Urothelium cell line (cell line): ENCODE data around the gene FDX2.

Experiments
- DNase-seq: peaks from one replicate; pipeline ENCODE4 v3.0.0; 2011; ENCODE audit warnings: low spot score, mixed read lengths
- FAIRE-seq: peaks from 2 replicates; lab custom pipeline; 2011; peaks lifted over from hg19 to GRCh38; lab: Jason Lieb, UNC

Gene FDX2

DNA sequence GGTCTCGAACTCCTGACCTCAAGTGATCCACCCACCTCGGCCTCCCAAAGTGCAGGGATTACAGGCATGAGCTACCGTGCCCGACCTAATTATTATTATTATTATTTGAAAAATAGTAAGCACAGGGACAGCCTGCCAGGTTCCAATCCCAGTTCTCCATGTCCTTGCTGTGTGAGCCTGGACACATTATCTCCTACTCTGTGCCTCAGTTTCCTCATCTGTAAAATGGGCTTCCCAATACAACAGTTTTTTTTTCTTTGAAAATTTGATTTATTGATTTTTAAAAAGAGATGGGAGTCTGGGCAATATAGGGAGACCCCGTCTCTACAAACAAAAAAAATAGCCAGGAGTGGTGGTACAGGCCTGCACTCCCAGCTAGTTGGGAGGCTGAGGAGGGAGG is 9.5 kb downstream of the FDX2 start:
- FAIRE-seq (no peak), DNase-seq (no peak)

DNA sequence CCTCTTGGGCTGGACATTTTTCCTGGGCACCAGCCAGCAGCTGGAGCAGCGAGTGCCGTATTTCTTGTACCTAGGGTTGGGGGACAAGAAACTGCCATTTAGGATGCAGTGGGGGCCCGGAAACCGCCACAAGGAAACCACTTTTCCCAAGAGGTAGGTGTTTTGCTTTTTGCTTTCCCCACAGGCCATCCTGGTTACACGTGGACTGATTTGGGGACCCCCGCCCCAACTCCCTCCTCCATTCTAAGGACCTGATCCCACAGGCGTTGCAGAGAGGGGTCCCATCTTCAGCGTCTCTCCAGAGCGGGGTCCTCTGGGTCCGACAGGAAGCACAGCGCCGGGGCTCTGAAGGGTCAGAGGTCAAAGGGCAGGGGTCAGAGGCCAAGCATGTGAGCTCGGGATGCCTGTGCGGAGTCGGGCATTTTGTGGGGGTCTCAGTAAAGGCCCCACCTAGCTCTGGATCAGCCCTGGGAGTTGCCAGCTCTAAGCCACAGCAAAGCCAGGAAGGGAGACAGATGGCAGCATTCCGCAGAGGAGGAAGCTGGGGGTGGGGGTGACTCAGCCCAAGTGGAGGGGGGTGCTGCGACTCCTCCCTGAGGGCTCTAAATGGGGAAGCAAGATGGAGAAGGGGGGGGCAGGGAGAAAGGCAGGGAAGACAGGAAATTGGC is 10.5 kb downstream of the FDX2 start:
- FAIRE-seq (no peak), DNase-seq (no peak)

DNA sequence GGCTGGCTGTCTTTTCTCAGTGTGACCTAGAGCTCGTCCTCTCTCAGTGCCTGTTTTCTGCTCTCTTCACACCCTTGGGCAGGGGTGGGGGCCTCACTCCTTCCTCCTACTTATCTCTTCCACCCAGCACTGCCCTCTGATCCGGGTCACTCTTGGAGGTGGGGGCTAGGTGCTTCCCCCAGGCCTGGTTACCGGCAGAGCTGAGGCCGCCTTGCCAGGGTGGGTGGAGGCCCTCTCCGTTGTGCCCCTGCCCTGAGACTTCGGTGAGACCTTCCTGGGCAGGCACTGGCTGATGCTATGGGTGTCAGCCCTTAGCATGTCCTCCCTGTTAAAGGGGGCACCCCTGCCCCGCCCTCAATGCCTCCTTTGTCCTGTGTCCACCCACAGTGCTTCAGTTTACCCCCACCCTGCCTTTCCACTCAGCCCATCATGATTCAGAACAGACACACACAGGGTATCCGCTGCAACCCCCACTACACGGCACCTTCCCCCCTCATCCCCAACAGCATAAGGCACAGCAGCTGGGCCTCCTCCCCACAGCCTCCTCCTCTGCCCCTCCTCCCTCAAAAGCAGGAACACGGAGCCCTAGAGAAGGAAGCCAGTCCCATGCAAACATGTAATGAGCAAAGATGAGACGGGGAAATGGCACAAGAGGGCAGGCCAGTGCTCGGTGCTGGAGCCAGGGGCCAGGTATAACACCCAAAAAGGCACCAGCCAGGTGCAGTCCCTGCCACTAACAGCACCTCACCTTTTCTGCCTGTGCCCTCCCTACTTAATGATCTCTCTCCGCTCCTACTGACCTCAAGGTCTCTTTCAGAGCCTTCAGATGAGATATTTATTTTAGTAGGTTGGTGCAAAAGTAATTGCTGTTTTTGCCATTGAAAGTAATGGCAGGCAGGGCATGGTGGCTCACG is 16.0 kb downstream of the FDX2 start:
- no peak for FAIRE-seq
- DNase-seq: no peak

GRCh38 chr19:10295847-10296591 is 19.8 kb downstream of the FDX2 start:
- DNase-seq (no peak), FAIRE-seq (no peak)

- DNase-seq: no peak
- FAIRE-seq: no peak
Measured at GRCh38 chr19:10295305-10295846, 20.4 kb downstream of the FDX2 start.

DNA sequence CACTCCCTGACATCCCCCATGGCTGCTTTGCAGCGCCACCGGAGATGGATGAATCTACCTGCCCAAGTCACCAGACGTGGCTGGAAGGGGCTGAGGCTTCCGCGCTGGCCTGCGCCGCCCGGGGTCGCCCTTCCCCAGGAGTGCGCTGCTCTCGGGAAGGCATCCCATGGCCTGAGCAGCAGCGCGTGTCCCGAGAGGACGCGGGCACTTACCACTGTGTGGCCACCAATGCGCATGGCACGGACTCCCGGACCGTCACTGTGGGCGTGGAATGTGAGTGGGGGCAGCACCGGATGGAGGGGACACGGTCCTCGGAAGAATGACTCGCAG is 21.5 kb downstream of the FDX2 start:
- FAIRE-seq (no peak), DNase-seq (no peak)

GRCh38 chr19:10293637-10294367 is 22.0 kb downstream of the FDX2 start:
- DNase-seq (no peak), FAIRE-seq (no peak)

DNA sequence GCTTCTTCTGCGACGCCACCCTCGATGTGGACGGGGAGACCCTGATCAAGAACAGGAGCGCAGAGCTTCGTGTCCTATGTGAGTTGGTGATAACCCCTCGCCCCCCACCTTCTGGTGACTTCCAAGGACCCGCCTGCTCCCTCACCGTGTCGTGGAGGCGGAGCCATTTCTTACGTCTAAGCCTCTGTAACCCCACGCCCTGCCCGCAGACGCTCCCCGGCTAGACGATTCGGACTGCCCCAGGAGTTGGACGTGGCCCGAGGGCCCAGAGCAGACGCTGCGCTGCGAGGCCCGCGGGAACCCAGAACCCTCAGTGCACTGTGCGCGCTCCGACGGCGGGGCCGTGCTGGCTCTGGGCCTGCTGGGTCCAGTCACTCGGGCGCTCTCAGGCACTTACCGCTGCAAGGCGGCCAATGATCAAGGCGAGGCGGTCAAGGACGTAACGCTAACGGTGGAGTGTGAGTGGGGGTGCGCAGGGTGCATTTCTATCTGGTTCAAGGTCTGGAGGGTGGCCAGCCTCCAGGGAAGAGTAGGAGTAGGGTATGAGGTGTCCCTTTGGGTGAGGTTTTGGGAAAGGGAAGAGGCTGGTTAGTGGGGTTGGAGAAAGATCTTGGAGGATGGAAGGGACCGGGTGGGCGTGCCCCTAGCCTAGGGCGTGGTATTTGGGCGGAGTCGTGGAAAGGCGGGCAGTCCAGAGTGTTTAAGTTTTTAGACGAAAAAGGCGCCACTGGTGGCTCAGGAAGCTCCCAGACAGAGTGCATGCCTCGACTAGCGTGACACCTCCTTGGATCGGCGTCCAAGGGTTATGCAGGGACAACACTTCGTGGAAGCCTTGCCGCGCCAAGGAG is 22.8 kb downstream of the FDX2 start:
- no peak for DNase-seq
- FAIRE-seq: no peak

- DNase-seq: no peak
- FAIRE-seq: no peak
Measured at GRCh38 chr19:10292206-10292788, 23.5 kb downstream of the FDX2 start.

GRCh38 chr19:10291554-10292205 is 24.1 kb downstream of the FDX2 start:
- DNase-seq (no peak), FAIRE-seq (no peak)

DNA sequence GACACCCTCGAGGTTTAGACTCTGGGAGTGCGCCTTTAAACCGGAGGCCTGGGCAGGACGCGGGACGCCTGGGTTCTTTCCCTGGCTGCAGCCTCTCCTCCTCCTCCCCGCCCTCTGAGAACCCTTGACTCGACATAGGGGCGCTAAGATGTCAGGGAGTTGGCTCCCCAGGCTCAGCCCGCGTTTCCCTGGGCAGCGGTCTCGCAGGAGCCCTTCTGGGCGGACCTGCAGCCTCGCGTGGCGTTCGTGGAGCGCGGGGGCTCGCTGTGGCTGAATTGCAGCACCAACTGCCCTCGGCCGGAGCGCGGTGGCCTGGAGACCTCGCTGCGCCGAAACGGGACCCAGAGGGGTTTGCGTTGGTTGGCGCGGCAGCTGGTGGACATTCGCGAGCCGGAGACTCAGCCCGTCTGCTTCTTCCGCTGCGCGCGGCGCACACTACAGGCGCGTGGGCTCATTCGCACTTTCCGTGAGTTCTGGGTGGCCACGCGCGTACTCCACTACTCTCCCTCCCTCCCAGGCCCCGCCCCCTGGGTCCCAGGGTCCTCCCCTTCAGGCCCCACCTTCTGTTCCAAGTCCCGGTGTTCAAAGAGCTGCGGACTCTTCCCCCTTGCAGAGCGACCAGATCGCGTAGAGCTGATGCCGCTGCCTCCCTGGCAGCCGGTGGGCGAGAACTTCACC is 24.8 kb downstream of the FDX2 start:
- FAIRE-seq (no peak), DNase-seq (no peak)

DNA sequence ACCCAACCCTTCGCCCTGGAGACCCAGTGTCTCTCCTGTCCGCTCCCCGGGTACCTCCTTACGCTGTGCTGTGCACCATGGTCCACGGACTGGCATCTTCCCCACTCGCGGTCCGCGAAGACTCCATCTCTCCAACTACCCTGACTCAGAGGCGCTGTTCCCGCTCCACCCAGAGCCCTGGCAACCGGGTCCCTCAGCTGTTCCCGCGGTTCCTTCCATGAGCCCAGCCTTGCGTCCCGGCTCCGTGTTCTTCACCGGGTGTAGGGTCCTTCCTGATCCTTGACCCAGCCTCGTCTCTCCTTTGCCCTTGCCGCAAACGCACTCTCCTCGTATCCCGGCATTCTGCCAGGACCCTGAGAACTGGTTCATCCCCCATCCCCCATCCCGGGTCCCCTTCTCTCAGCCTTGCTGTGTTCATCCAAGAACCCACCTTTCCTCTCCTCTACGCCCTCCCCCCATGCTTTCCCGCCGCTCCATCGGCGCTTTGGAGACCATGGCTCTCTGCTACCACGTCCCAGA is 25.4 kb downstream of the FDX2 start:
- no peak for DNase-seq
- no peak for FAIRE-seq

DNA sequence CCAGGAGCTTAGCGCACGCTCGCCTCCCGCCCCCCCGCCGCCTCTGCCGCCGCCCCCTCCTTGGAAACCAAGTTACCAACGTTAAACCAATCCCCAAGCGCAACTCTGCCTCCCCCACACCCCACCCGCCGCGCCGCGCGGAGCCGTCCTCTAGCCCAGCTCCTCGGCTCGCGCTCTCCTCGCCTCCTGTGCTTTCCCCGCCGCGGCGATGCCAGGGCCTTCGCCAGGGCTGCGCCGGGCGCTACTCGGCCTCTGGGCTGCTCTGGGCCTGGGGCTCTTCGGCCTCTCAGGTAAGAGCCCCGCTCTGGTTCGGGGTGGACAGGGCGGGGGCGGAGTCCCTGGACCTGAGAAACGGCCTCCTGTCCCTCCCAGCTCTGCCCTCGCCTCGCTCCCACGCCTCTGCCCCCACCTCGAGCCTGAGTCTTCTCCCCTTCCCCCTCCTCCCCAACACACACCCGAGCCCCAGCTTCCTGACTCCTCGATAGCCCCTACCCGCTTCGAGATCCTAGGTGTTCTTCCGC is 25.9 kb downstream of the FDX2 start, which contains the start of gene ICAM5:
Gene ICAM5 (plus strand): TSS at position 117 of the 521 bp plus-strand sequence. CDS start 92 bp downstream, at position 209.
- no peak for FAIRE-seq
- DNase-seq: no peak

DNA sequence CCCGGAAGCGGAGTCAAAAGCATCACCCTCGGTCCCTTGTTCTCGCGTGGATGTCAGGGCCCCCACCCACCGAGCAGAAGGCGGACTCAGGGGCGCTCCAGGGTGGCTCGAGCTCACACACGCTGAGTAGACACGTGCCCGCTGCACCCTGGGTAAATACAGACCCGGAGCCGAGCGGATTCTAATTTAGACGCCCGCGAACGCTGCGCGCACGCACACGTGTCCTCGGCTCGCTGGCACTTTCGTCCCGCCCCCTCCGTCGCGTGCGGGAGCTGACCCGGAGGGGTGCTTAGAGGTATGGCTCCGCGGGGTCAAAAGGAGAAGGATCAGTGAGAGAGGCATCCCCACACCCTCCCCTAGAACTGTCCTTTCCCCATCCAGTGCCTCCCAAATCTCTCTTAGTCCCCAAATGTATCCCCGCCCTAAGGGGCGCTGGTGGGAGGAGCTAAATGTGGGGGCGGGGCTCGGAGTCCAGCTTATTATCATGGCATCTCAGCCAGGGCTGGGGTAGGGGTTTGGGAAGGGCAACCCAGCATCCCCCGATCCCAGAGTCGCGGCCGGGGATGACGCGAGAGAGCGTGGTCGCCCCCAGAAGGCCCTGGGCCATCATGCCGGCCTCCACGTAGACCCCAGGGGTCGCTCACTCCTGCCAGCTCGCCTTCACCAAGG is 26.5 kb downstream of the FDX2 start:
- no peak for DNase-seq
- FAIRE-seq: no peak

- FAIRE-seq (no peak), DNase-seq (no peak)
Measured at GRCh38 chr19:10288662-10289166, 27.1 kb downstream of the FDX2 start.

DNA sequence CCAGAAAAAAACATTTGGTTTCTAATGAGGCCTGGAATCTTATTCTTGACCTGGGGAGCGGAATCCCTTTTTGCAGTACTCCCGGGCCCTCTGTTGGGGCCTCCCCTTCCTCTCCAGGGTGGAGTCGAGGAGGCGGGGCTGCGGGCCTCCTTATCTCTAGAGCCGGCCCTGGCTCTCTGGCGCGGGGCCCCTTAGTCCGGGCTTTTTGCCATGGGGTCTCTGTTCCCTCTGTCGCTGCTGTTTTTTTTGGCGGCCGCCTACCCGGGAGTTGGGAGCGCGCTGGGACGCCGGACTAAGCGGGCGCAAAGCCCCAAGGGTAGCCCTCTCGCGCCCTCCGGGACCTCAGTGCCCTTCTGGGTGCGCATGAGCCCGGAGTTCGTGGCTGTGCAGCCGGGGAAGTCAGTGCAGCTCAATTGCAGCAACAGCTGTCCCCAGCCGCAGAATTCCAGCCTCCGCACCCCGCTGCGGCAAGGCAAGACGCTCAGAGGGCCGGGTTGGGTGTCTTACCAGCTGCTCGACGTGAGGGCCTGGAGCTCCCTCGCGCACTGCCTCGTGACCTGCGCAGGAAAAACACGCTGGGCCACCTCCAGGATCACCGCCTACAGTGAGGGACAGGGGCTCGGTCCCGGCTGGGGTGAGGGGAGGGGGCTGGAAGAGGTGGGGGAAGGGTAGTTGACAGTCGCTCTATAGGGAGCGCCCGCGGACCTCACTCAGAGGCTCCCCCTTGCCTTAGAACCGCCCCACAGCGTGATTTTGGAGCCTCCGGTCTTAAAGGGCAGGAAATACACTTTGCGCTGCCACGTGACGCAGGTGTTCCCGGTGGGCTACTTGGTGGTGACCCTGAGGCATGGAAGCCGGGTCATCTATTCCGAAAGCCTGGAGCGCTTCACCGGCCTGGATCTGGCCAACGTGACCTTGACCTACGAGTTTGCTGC is 28.7 kb downstream of the FDX2 start, which contains the start of gene ICAM4:
Gene ICAM4 (plus strand): TSS at position 153 of the 935 bp plus-strand sequence. CDS start 58 bp downstream, at position 211.
- FAIRE-seq (no peak), DNase-seq (no peak)
